Aorta (tissue), 5 donors: ENCODE data around the gene ACSF3. TPM values are rescaled to one million over a fixed set of nuclear protein-coding genes. Genes with fewer than 3 reads are reported as not detected.

ENCODE experiments used
- ATAC-seq: fragments of 200-7000 bp; cut with Tn5 transposase; one replicate; pipeline ENCODE4 v1.9.1; 2022; ENCODE audit warnings: moderate library complexity; ENCODE audit not compliant: low FRiP score
- DNase-seq, 2 donors: peaks; one replicate each; pipeline ENCODE4 v3.0.0-alpha.2; 2020
- H3K27ac ChIP-seq, 2 donors: one replicate each; pipeline ENCODE4 v1.5.1; 2013; ENCODE audit warnings: low read length in 2 of 2, mild to moderate bottlenecking in 2 of 2, moderate library complexity in 2 of 2, control low read depth in 1 of 2, inconsistent platforms in 1 of 2, low read depth in 1 of 2
- H3K27me3 ChIP-seq, 2 donors: one replicate each; pipeline ENCODE4 v1.6.1; 2013; ENCODE audit warnings: control low read depth in 1 of 2, low read length in 1 of 2, mild to moderate bottlenecking in 1 of 2, moderate library complexity in 1 of 2; ENCODE audit not compliant: insufficient read depth in 2 of 2, control insufficient read depth in 1 of 2
- H3K36me3 ChIP-seq, 2 donors: one replicate each; pipeline ENCODE4 v1.6.1; 2013; ENCODE audit warnings: control low read depth in 1 of 2, low read length in 1 of 2, mild to moderate bottlenecking in 1 of 2; ENCODE audit not compliant: insufficient read depth in 2 of 2, control insufficient read depth in 1 of 2
- H3K4me1 ChIP-seq, 2 donors: one replicate each; pipeline ENCODE4 v1.6.1; 2013; ENCODE audit warnings: low read length in 2 of 2, control low read depth in 1 of 2, mild to moderate bottlenecking in 1 of 2, moderate library complexity in 1 of 2; ENCODE audit not compliant: insufficient read depth in 2 of 2, control insufficient read depth in 1 of 2
- H3K4me3 ChIP-seq, 2 donors: one replicate each; pipeline ENCODE4 v1.5.1; 2013; ENCODE audit warnings: low read length in 2 of 2, control low read depth in 1 of 2, mild to moderate bottlenecking in 1 of 2
- H3K9me3 ChIP-seq: one replicate; pipeline ENCODE4 v1.6.1; 2013; ENCODE audit warnings: mild to moderate bottlenecking, low read length; ENCODE audit not compliant: control insufficient read depth
- WGBS, 2 donors: extraction: QIAGEN DNeasy Blood & Tissue Kit; methylation state at CpG; one replicate each; pipeline ENCODE4 v1.1.7; 2013; 5-methylcytosine and 5-hydroxymethylcytosine counted together
- intact Hi-C, 2 donors: fragments of 100-400 bp; cut with DNase I; formaldehyde crosslinking; loops; one replicate each; pipeline versions ENCODE4 v1.14.2 to v1.15.0; 2022
- polyA plus RNA-seq, 2 donors: library from polyadenylated mRNA; stranded (reverse); fragments of 200-250 nt; gene quantifications; one replicate each; pipeline ENCODE4 v1.2.3, GENCODE V29; 2013
- total RNA-seq, 2 donors: library from RNA; stranded (reverse); fragmentation: NEBNext Ultra II Directional; extraction: Animal tissue kit (Norgen Biotek cat#: 25700); gene quantifications; one replicate each; pipeline ENCODE4 v1.2.1, GENCODE V29; 2021
- donor health status: healthy with polysubstance abuse.
- donor health status: Bipolar disorder and iron deficiency.
- donor health status: DM: no; HTN: no; CAD: no.
- donor health status: DM: no; HTN: no; CAD: no.
- donor health status: DM: yes; HTN: yes; CAD: no.

The ACSF3 gene
- total and polyA plus RNA-seq, 4 donors = 19.3 to 48.4 (median 26.6) TPM

- no peak overlapping the region for H3K27ac ChIP-seq
- WGBS, 2 donors = 97 to 100% methylated on average over 1 of the region's 1 CpG
- H3K4me1 ChIP-seq = no peaks in the 10 kb centered on the region
- H3K27me3 ChIP-seq = no peaks in the 10 kb centered on the region
- DNase-seq (no peak), ATAC-seq (no peak)
- peaks cover 0 to 2% of the 10 kb centered on the region in 2 donors for H3K36me3 ChIP-seq
- H3K4me3 ChIP-seq = no peak overlapping the region
- H3K9me3 ChIP-seq = no peaks in the 10 kb centered on the region
- intact Hi-C loops = no loop called here
Observed at GRCh38 chr16:89129378-89129777, 35.7 kb downstream of the ACSF3 start.

DNA sequence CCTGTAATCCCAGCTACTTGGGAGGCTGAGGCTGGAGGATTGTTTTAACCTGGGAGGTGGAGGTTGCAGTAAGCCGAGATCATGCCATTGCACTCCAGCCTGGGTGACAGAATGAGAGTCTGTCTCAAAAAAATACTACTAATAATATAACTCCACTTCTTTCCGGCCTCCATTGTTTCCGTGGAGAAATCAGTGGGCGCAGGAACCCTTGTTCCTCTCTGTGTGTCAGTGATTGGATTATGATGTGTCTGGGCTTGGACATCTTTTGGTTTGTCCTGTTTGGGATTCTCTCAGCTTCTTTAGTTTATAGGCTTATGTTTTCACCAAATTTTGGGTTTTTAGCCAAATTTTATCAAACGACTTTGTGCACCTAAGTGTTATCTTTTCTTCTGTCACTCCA is 36.8 kb downstream of the ACSF3 start:
- Histone ChIP-seq H3K4me3 (no peak overlapping the region), H3K36me3 (peaks cover 0 to 2% of the 10 kb centered on the region in 2 donors), H3K9me3 (no peaks in the 10 kb centered on the region), H3K4me1 (no peaks in the 10 kb centered on the region), H3K27ac (no peak overlapping the region), H3K27me3 (no peaks in the 10 kb centered on the region)
- ATAC-seq (no peak), DNase-seq (no peak)
- intact Hi-C loops = no loop called here
- 97 to 98% methylated on average over 5 of the region's 5 CpGs for WGBS, 2 donors

DNA sequence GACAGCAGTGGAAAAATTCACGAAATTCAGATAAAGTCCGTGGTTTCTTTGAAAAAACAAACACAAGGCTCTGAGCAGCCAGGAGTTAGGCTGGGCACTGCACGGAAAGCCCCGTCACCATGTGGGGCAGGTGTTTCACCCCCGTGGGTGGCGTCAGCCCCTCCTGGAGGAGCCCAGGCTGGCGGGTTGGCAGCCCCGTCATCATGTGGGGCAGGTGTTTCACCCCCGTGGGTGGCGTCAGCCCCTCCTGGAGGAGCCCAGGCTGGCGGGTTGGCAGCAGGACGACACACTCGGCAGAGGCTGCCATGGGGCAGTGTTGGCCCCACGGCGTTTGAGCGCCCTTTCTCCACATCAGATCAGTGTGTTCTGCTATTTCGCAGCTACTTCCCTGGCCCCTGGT is 38.1 kb downstream of the ACSF3 start:
- no peaks in the 10 kb centered on the region for H3K4me1 ChIP-seq
- peaks cover 0 to 2% of the 10 kb centered on the region in 2 donors for H3K36me3 ChIP-seq
- H3K27me3 ChIP-seq = no peaks in the 10 kb centered on the region
- peak in 1 of 2 donors; percentile 30 for DNase-seq
- H3K9me3 ChIP-seq = no peaks in the 10 kb centered on the region
- no peak overlapping the region for H3K27ac ChIP-seq
- intact Hi-C loops = no loop called here
- H3K4me3 ChIP-seq = no peak overlapping the region
- WGBS, 2 donors = 92 to 93% methylated on average over 17 of the region's 17 CpGs
- no peak for ATAC-seq

GRCh38 chr16:89132194-89133005 is 38.7 kb downstream of the ACSF3 start:
- Histone ChIP-seq H3K36me3 (peaks cover 0 to 2% of the 10 kb centered on the region in 2 donors), H3K27me3 (no peaks in the 10 kb centered on the region), H3K4me1 (no peaks in the 10 kb centered on the region), H3K9me3 (no peaks in the 10 kb centered on the region), H3K4me3 (no peak overlapping the region), H3K27ac (no peak overlapping the region)
- DNase-seq (peak; percentile 19 to 64), ATAC-seq (no peak)
- WGBS, 2 donors = 93 to 94% methylated on average over 22 of the region's 22 CpGs
- intact Hi-C loops = no loop called here

DNA sequence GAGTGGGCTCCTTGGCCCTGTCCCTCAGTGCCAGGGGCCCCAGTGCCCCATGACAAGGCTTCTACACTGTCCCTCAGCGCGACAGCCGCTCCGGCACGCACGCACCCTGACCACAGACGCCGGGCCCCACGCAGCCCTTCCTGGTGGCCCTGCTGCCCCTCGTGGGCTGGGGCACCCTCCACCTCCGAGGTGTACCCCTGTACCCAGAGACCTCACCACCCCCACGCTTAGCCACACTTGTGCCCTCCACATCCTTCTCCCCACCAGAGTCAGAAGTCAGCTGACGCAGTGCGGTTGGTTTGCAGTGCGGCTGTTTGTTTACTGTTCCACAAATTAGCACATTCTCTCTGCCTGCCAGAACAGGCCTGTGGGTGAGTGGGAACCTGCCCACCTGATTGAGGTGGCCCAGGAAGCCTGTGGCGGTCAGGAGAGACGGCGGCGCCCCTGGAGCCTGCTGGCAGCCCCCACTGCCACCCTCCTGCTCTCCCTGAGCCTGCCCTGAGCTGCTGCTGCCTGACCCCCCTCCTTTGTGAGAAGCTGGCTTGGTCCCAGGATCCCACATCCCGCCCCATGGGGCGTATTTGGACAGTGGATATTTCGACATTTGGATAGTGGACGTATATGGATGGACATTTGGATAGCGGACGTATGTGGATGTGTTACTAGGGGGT is 39.9 kb downstream of the ACSF3 start:
- WGBS, 2 donors = 96 to 97% methylated on average over 25 of the region's 25 CpGs
- Histone ChIP-seq H3K9me3 (no peaks in the 10 kb centered on the region), H3K4me1 (no peaks in the 10 kb centered on the region), H3K27me3 (no peaks in the 10 kb centered on the region), H3K36me3 (peaks cover 0 to 2% of the 10 kb centered on the region in 2 donors), H3K4me3 (no peak overlapping the region), H3K27ac (no peak overlapping the region)
- peak; percentile 27 to 65 for DNase-seq
- peak; percentile 38 for ATAC-seq
- intact Hi-C loops = no loop called here

GRCh38 chr16:89134269-89134668 is 40.6 kb downstream of the ACSF3 start:
- DNase-seq = peak; percentile 42 to 48
- no peaks in the 10 kb centered on the region for H3K27me3 ChIP-seq
- H3K27ac ChIP-seq = no peak overlapping the region
- peaks cover 0 to 2% of the 10 kb centered on the region in 2 donors for H3K36me3 ChIP-seq
- H3K4me1 ChIP-seq = no peaks in the 10 kb centered on the region
- WGBS, 2 donors = 93 to 95% methylated on average over 20 of the region's 20 CpGs
- intact Hi-C loops = no loop called here
- H3K9me3 ChIP-seq = no peaks in the 10 kb centered on the region
- ATAC-seq = no peak
- no peak overlapping the region for H3K4me3 ChIP-seq

DNA sequence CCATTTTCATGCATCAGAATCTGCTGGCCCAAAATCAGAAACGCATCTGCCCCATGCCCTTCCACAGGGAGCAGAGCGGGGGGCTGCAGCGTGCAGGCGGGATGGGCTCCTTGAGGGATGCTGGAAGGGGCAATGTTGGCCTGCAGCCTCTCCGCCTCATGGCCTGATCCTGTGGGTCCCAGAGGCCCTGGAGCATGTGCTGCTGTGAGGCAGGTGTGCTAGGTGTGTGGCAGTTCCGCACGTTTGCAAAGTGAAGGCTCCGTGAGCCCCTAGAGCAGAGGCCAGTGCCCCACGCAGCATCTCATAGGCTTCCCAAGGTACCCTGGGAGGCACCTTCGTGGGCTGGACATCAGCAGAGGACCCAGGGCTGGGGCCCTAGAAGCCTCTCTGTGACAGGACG is 41.5 kb downstream of the ACSF3 start:
- H3K27me3 ChIP-seq = no peaks in the 10 kb centered on the region
- 93 to 94% methylated on average over 11 of the region's 11 CpGs for WGBS, 2 donors
- no peaks in the 10 kb centered on the region for H3K4me1 ChIP-seq
- no peak overlapping the region for H3K27ac ChIP-seq
- peaks cover 0 to 2% of the 10 kb centered on the region in 2 donors for H3K36me3 ChIP-seq
- no peaks in the 10 kb centered on the region for H3K9me3 ChIP-seq
- ATAC-seq (no peak), DNase-seq (peak in 1 of 2 donors; percentile 59)
- intact Hi-C loops = no loop called here
- H3K4me3 ChIP-seq = no peak overlapping the region

GRCh38 chr16:89135971-89136765 is 42.5 kb downstream of the ACSF3 start:
- DNase-seq (peak in 1 of 2 donors; percentile 25), ATAC-seq (no peak)
- intact Hi-C loops = no loop called here
- Histone ChIP-seq H3K27ac (no peak overlapping the region), H3K9me3 (no peaks in the 10 kb centered on the region), H3K27me3 (no peaks in the 10 kb centered on the region), H3K36me3 (peaks cover 0 to 2% of the 10 kb centered on the region in 2 donors), H3K4me3 (no peak overlapping the region), H3K4me1 (no peaks in the 10 kb centered on the region)
- WGBS, 2 donors = 92 to 93% methylated on average over 35 of the region's 35 CpGs
